H1 (cell line): ENCODE data around the gene CCR2. TPM values are rescaled to one million over a fixed set of nuclear protein-coding genes. Genes with fewer than 3 reads are reported as not detected.

Source experiments
- CTCF ChIA-PET: fragments of 300-600 bp; sonication (Branson Sonifier 250); formaldehyde crosslinking; loops from one replicate; lab custom pipeline; 2021; ENCODE audit not compliant: partially characterized antibody; lab: Charles Lee
- POLR2A ChIA-PET: fragments of 300-600 bp; sonication (Branson Sonifier 250); formaldehyde crosslinking; loops from one replicate; lab custom pipeline; 2021; ENCODE audit warnings: inconsistent platforms; ENCODE audit not compliant: partially characterized antibody; lab: Charles Lee
- DNase-seq, 2 experiments: peaks; one replicate each; pipeline versions ENCODE4 v3.0.0 to v3.0.0-alpha.2; 2010 to 2022; ENCODE audit warnings: low spot score in 2 of 2, low read depth in 1 of 2, mixed read lengths in 1 of 2
- FAIRE-seq: peaks from 2 replicates; lab custom pipeline; 2011; peaks lifted over from hg19 to GRCh38; lab: Jason Lieb, UNC
- H2AFZ ChIP-seq: 2 replicates; pipeline ENCODE4 v1.8.1; 2012; ENCODE audit warnings: low read length, inconsistent platforms
- H2AK5ac ChIP-seq: 2 replicates; pipeline ENCODE4 v1.6.1; 2013; ENCODE audit warnings: low read depth, low read length
- H2BK120ac ChIP-seq: replicated peaks from 2 replicates; pipeline ENCODE3; 2013; ENCODE audit warnings: low read depth, low read length, inconsistent platforms
- H2BK12ac ChIP-seq: 2 replicates; pipeline ENCODE4 v1.6.1; 2013; ENCODE audit warnings: low read depth, low read length
- H2BK15ac ChIP-seq: 2 replicates; pipeline ENCODE4 v1.6.1; 2013; ENCODE audit warnings: low read length
- H2BK20ac ChIP-seq: 2 replicates; pipeline ENCODE4 v1.6.1; 2013; ENCODE audit warnings: low read length
- H2BK5ac ChIP-seq: 2 replicates; pipeline ENCODE4 v1.6.1; 2013; ENCODE audit warnings: low read depth, low read length
- H3K14ac ChIP-seq: 2 replicates; pipeline ENCODE4 v1.6.1; 2013; ENCODE audit warnings: inconsistent platforms; ENCODE audit not compliant: insufficient read length
- H3K18ac ChIP-seq: 2 replicates; pipeline ENCODE4 v1.6.1; 2013; ENCODE audit warnings: low read length; ENCODE audit errors: extremely low read depth
- H3K23ac ChIP-seq: 2 replicates; pipeline ENCODE4 v1.6.1; 2013; ENCODE audit warnings: inconsistent platforms; ENCODE audit not compliant: insufficient read length
- H3K23me2 ChIP-seq: 2 replicates; pipeline ENCODE4 v1.6.1; 2013; ENCODE audit warnings: low read depth, low read length
- H3K27ac ChIP-seq: 2 replicates; pipeline ENCODE4 v1.6.1; 2011; ENCODE audit warnings: low read depth, low read length, inconsistent platforms
- H3K27me3 ChIP-seq, 4 experiments: replicated peaks in 1 of 4; 1 replicate in 1 of 4; 2 replicates in 3 of 4; pipeline versions ENCODE4 v1.6.1 to v1.8.1; 2011 to 2013; ENCODE audit warnings: low read length in 3 of 4, mild to moderate bottlenecking in 3 of 4, inconsistent platforms in 2 of 4, mixed read lengths in 2 of 4, moderate library complexity in 1 of 4; ENCODE audit not compliant: control insufficient read depth in 3 of 4, insufficient read depth in 3 of 4; ENCODE audit errors: extremely low read depth in 1 of 4
- H3K36me3 ChIP-seq, 4 experiments: 2 replicates each; pipeline versions ENCODE4 v1.6.1 to v1.8.1; 2011 to 2013; ENCODE audit warnings: mild to moderate bottlenecking in 4 of 4, low read length in 3 of 4, moderate library complexity in 2 of 4, control low read depth in 1 of 4, inconsistent platforms in 1 of 4; ENCODE audit not compliant: insufficient read depth in 4 of 4, control insufficient read depth in 2 of 4
- H3K4ac ChIP-seq: replicated peaks from 2 replicates; pipeline ENCODE3; 2013; ENCODE audit warnings: low read length, low read depth, mixed read lengths, inconsistent platforms; ENCODE audit not compliant: insufficient read length
- H3K4me1 ChIP-seq, 4 experiments: replicated peaks in 1 of 4; 1 replicate in 1 of 4; 2 replicates in 3 of 4; pipeline versions ENCODE4 v1.6.1 to v1.8.1; 2011 to 2013; ENCODE audit warnings: low read length in 3 of 4, inconsistent platforms in 2 of 4, mixed read lengths in 1 of 4; ENCODE audit not compliant: insufficient read depth in 4 of 4, control insufficient read depth in 3 of 4
- H3K4me2 ChIP-seq, 2 experiments: 2 replicates each; pipeline versions ENCODE4 v1.6.1 to v1.8.1; 2011 to 2013; ENCODE audit warnings: low read depth in 2 of 2, low read length in 2 of 2, control low read depth in 1 of 2, inconsistent platforms in 1 of 2, mild to moderate bottlenecking in 1 of 2; ENCODE audit not compliant: insufficient read depth in 1 of 2
- H3K4me3 ChIP-seq, 4 experiments: fragments of 200-600, 300-600 bp in 1 of 4; sonication (generic), shearing (Covaris generic), sonication (Bioruptor Twin) in 1 of 4; 2 replicates each; pipeline versions ENCODE4 v1.5.1 to v1.8.1; 2011 to 2016; ENCODE audit warnings: low read length in 4 of 4, low read depth in 3 of 4, control low read depth in 2 of 4, inconsistent platforms in 2 of 4, mild to moderate bottlenecking in 2 of 4, mixed read lengths in 1 of 4, moderate library complexity in 1 of 4; ENCODE audit not compliant: insufficient read depth in 2 of 4; ENCODE audit errors: extremely low read depth in 1 of 4
- H3K56ac ChIP-seq: replicated peaks from 2 replicates; pipeline ENCODE3; 2013; ENCODE audit warnings: low read depth, mild to moderate bottlenecking, mixed read lengths, low read length, inconsistent platforms; ENCODE audit not compliant: insufficient read length
- H3K79me1 ChIP-seq: 2 replicates; pipeline ENCODE4 v1.6.1; 2013; ENCODE audit warnings: low read depth, low read length, control low read depth
- H3K79me2 ChIP-seq, 2 experiments: 2 replicates each; pipeline versions ENCODE4 v1.6.1 to v1.8.1; 2012 to 2013; ENCODE audit warnings: low read length in 2 of 2, mild to moderate bottlenecking in 2 of 2, inconsistent platforms in 1 of 2; ENCODE audit not compliant: insufficient read depth in 2 of 2, control insufficient read depth in 1 of 2
- H3K9ac ChIP-seq, 4 experiments: replicated peaks in 1 of 4; 1 replicate in 1 of 4; 2 replicates in 3 of 4; pipeline versions ENCODE4 v1.6.1 to v1.8.1; 2011 to 2013; ENCODE audit warnings: low read depth in 3 of 4, low read length in 3 of 4, control low read depth in 2 of 4, mild to moderate bottlenecking in 2 of 4, moderate library complexity in 2 of 4, inconsistent platforms in 1 of 4; ENCODE audit errors: extremely low read depth in 1 of 4
- H3K9me3 ChIP-seq, 2 experiments: 2 replicates each; pipeline versions ENCODE4 v1.6.1 to v1.8.1; 2012 to 2013; ENCODE audit warnings: mild to moderate bottlenecking in 2 of 2, moderate library complexity in 2 of 2, control low read depth in 1 of 2, inconsistent platforms in 1 of 2, low read depth in 1 of 2, low read length in 1 of 2, mixed read lengths in 1 of 2; ENCODE audit not compliant: insufficient read depth in 2 of 2
- H4K20me1 ChIP-seq, 2 experiments: replicated peaks in 1 of 2; 2 replicates each; pipeline versions ENCODE3 to v1.8.1; 2011 to 2013; ENCODE audit warnings: inconsistent platforms in 2 of 2, low read length in 2 of 2, mild to moderate bottlenecking in 1 of 2; ENCODE audit not compliant: insufficient read depth in 2 of 2, control insufficient read depth in 1 of 2
- H4K5ac ChIP-seq: 2 replicates; pipeline ENCODE4 v1.6.1; 2013; ENCODE audit warnings: low read length, low read depth, mixed read lengths, inconsistent platforms; ENCODE audit not compliant: insufficient read length
- H4K8ac ChIP-seq: 2 replicates; pipeline ENCODE4 v1.8.0; 2013; ENCODE audit warnings: mild to moderate bottlenecking, moderate library complexity, low read length, inconsistent platforms; ENCODE audit not compliant: insufficient read depth; ENCODE audit errors: extremely low read depth
- H4K91ac ChIP-seq: replicated peaks from 2 replicates; pipeline ENCODE3; 2013; ENCODE audit warnings: low read length, mixed read lengths, inconsistent platforms; ENCODE audit not compliant: insufficient read length
- CBX8 ChIP-seq: fragments of 300-800, 300-1000 bp; sonication (generic); IDR thresholded peaks from 2 replicates; pipeline ENCODE4 v1.7.1; 2016; ENCODE audit warnings: low read depth, low read length, borderline replicate concordance
- EGR1 ChIP-seq: IDR thresholded peaks from 2 replicates; pipeline ENCODE4 v1.6.1; 2011; ENCODE audit warnings: low read depth, low read length, borderline replicate concordance
- PHF8 ChIP-seq: fragments of 200-600 bp; sonication (generic); conservative IDR thresholded peaks from 2 replicates; pipeline ENCODE4 v1.7.1; 2012; ENCODE audit warnings: low read depth, mild to moderate bottlenecking, inconsistent platforms, low read length, moderate library complexity
- POLR2AphosphoS5 ChIP-seq: IDR thresholded peaks from 2 replicates; pipeline ENCODE4 v1.6.1; 2011; ENCODE audit warnings: low read depth, low read length
- RBBP5 ChIP-seq: IDR thresholded peaks from 2 replicates; pipeline ENCODE4 v1.7.1; 2012; ENCODE audit warnings: low read depth, mild to moderate bottlenecking, inconsistent platforms, low read length, moderate library complexity, borderline replicate concordance
- RFX5 ChIP-seq: IDR thresholded peaks from 2 replicates; pipeline ENCODE4 v1.6.1; 2011; ENCODE audit warnings: low read depth, low read length, improper control_type of control experiment, borderline replicate concordance
- SIRT6 ChIP-seq: IDR thresholded peaks from one replicate; pipeline ENCODE4 v1.7.1; 2012; ENCODE audit warnings: low read length, inconsistent platforms
- SIX5 ChIP-seq: IDR thresholded peaks from 2 replicates; pipeline ENCODE4 v1.6.1; 2011; ENCODE audit warnings: mild to moderate bottlenecking, low read depth, low read length
- SP1 ChIP-seq: IDR thresholded peaks from 2 replicates; pipeline ENCODE4 v1.6.1; 2011; ENCODE audit warnings: low read depth, low read length
- SUZ12 ChIP-seq: fragments of 200-600 bp; sonication (generic); IDR thresholded peaks from 2 replicates; pipeline ENCODE4 v1.6.1; 2012; ENCODE audit warnings: mild to moderate bottlenecking, inconsistent platforms, low read length, moderate library complexity, mixed read lengths
- TBP ChIP-seq: IDR thresholded peaks from 2 replicates; pipeline ENCODE4 v1.6.1; 2011; ENCODE audit warnings: low read depth, low read length, improper control_type of control experiment
- TEAD4 ChIP-seq: IDR thresholded peaks from 2 replicates; pipeline ENCODE4 v1.6.1; 2012; ENCODE audit warnings: low read depth, low read length, inconsistent platforms, mixed read lengths
- polyA plus RNA-seq, 7 experiments: library from polyadenylated mRNA; depleted of rRNA in 3 of 7; stranded (reverse) in 5 of 7; unstranded in 2 of 7; fragments of >200 nt in 5 of 7; fragments of 200-250 nt in 2 of 7; gene quantifications; 1 replicate in 5 of 7; 2 replicates in 1 of 7; 4 replicates in 1 of 7; pipeline versions ENCODE4 v1.2.1 to v1.2.3, GENCODE V29; 2011 to 2013; ENCODE audit warnings: missing spikeins in 2 of 7, mixed read lengths in 2 of 7
- total RNA-seq: library from RNA; stranded (reverse); fragmentation: NEBNext Ultra II Directional; extraction: Animal tissue kit (Norgen Biotek cat#: 25700); gene quantifications from 2 replicates; pipeline ENCODE4 v1.2.1, GENCODE V29; 2021

Gene CCR2
- total and polyA plus RNA-seq, 2 of the 8 experiments (the other 6 are each of a cell fraction or from before 2014, with no cell fraction given), result not detected

DNA sequence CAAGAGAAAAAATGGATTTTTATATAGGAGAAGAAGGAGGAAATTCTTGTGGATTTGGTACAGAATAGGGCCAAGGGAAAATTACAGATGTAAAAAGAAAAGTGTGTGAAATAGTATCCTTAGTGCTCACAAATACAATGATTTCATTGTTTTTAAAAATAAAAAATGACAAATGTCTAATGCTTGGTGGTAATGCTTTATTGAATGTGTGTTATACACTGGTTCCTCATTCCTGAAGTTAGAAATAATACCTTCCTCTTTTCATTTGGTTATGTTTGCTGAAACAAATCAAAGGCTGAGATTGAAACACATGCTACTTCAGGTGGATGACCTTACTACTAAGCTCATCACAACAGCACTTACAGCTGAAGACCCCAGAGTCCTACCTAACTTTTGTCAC, 37.7 kb upstream of the CCR2 start:
- POLR2A ChIA-PET, result no interaction called here
- no peak for FAIRE-seq
- H4K5ac ChIP-seq, result no peak overlapping the region

More for the DNA sequence above, 37.7 kb upstream of the CCR2 start:
- Histone ChIP-seq H2BK20ac (no peak overlapping the region), H3K23me2 (no peaks in the 10 kb centered on the region), H3K4me1 (peaks cover 0 to 2% (median under 1%) of the 10 kb centered on the region in 4 experiments; a peak in 1 of 7 replicates), H3K18ac (no peak overlapping the region), H3K4ac (no peak overlapping the region), H2AFZ (no peak overlapping the region), H3K4me3 (no peak overlapping the region), H3K56ac (no peak overlapping the region), H3K9ac (no peak overlapping the region), H4K8ac (no peak overlapping the region), H2BK15ac (no peak overlapping the region), H3K27me3 (no peaks in the 10 kb centered on the region), H2AK5ac (no peak overlapping the region), H3K23ac (no peak overlapping the region), H3K79me1 (no peaks in the 10 kb centered on the region; the same call in 1 of the 2 replicates), H3K79me2 (no peaks in the 10 kb centered on the region), H3K14ac (no peak overlapping the region), H3K4me2 (no peak overlapping the region), H4K91ac (no peak overlapping the region), H2BK12ac (no peak overlapping the region), H3K9me3 (peaks cover 0 to 9% of the 10 kb centered on the region in 2 experiments; a peak in 2 of 4 replicates), H4K20me1 (no peaks in the 10 kb centered on the region), H3K27ac (no peak overlapping the region), H2BK5ac (no peak overlapping the region), H3K36me3 (no peaks in the 10 kb centered on the region), H2BK120ac (no peak overlapping the region)
- CTCF ChIA-PET, result interaction anchor here (1.2 kb wide), 1 partner anchor 101 kb away, joined by 3 read pairs; no protein-coding TSS in a partner anchor
- DNase-seq, result no peak
- no peak for TF ChIP-seq SP1
- no peak for TF ChIP-seq RBBP5
- no peak for TF ChIP-seq TBP
- no peak for TF ChIP-seq RFX5
- TF ChIP-seq PHF8, result no peak
- TF ChIP-seq POLR2AphosphoS5, result no peak
- no peak for TF ChIP-seq TEAD4
- TF ChIP-seq EGR1, result no peak
- no peak for TF ChIP-seq SIX5
- TF ChIP-seq SIRT6, result no peak
- TF ChIP-seq SUZ12, result no peak
- TF ChIP-seq CBX8, result no peak
